H1 (cell line): Measurements from ENCODE around the gene GARNL3. TPM values are rescaled to one million over a fixed set of nuclear protein-coding genes. Genes with fewer than 3 reads are reported as not detected.

ENCODE experiments used
- CTCF ChIA-PET: fragments of 300-600 bp; sonication (Branson Sonifier 250); formaldehyde crosslinking; loops from one replicate; lab custom pipeline; 2021; ENCODE audit not compliant: partially characterized antibody; lab: Charles Lee
- POLR2A ChIA-PET: fragments of 300-600 bp; sonication (Branson Sonifier 250); formaldehyde crosslinking; loops from one replicate; lab custom pipeline; 2021; ENCODE audit warnings: inconsistent platforms; ENCODE audit not compliant: partially characterized antibody; lab: Charles Lee
- DNase-seq, 2 experiments: peaks; one replicate each; pipeline versions ENCODE4 v3.0.0 to v3.0.0-alpha.2; 2010 to 2022; ENCODE audit warnings: low spot score in 2 of 2, low read depth in 1 of 2, mixed read lengths in 1 of 2
- FAIRE-seq: peaks from 2 replicates; lab custom pipeline; 2011; peaks lifted over from hg19 to GRCh38; lab: Jason Lieb, UNC
- H2AFZ ChIP-seq: 2 replicates; pipeline ENCODE4 v1.8.1; 2012; ENCODE audit warnings: low read length, inconsistent platforms
- H2AK5ac ChIP-seq: 2 replicates; pipeline ENCODE4 v1.6.1; 2013; ENCODE audit warnings: low read depth, low read length
- H2BK120ac ChIP-seq: replicated peaks from 2 replicates; pipeline ENCODE3; 2013; ENCODE audit warnings: low read depth, low read length, inconsistent platforms
- H2BK12ac ChIP-seq: 2 replicates; pipeline ENCODE4 v1.6.1; 2013; ENCODE audit warnings: low read depth, low read length
- H2BK15ac ChIP-seq: 2 replicates; pipeline ENCODE4 v1.6.1; 2013; ENCODE audit warnings: low read length
- H2BK20ac ChIP-seq: 2 replicates; pipeline ENCODE4 v1.6.1; 2013; ENCODE audit warnings: low read length
- H2BK5ac ChIP-seq: 2 replicates; pipeline ENCODE4 v1.6.1; 2013; ENCODE audit warnings: low read depth, low read length
- H3K14ac ChIP-seq: 2 replicates; pipeline ENCODE4 v1.6.1; 2013; ENCODE audit warnings: inconsistent platforms; ENCODE audit not compliant: insufficient read length
- H3K18ac ChIP-seq: 2 replicates; pipeline ENCODE4 v1.6.1; 2013; ENCODE audit warnings: low read length; ENCODE audit errors: extremely low read depth
- H3K23ac ChIP-seq: 2 replicates; pipeline ENCODE4 v1.6.1; 2013; ENCODE audit warnings: inconsistent platforms; ENCODE audit not compliant: insufficient read length
- H3K23me2 ChIP-seq: 2 replicates; pipeline ENCODE4 v1.6.1; 2013; ENCODE audit warnings: low read depth, low read length
- H3K27ac ChIP-seq: 2 replicates; pipeline ENCODE4 v1.6.1; 2011; ENCODE audit warnings: low read depth, low read length, inconsistent platforms
- H3K27me3 ChIP-seq, 4 experiments: replicated peaks in 1 of 4; 1 replicate in 1 of 4; 2 replicates in 3 of 4; pipeline versions ENCODE4 v1.6.1 to v1.8.1; 2011 to 2013; ENCODE audit warnings: low read length in 3 of 4, mild to moderate bottlenecking in 3 of 4, inconsistent platforms in 2 of 4, mixed read lengths in 2 of 4, moderate library complexity in 1 of 4; ENCODE audit not compliant: control insufficient read depth in 3 of 4, insufficient read depth in 3 of 4; ENCODE audit errors: extremely low read depth in 1 of 4
- H3K36me3 ChIP-seq, 4 experiments: 2 replicates each; pipeline versions ENCODE4 v1.6.1 to v1.8.1; 2011 to 2013; ENCODE audit warnings: mild to moderate bottlenecking in 4 of 4, low read length in 3 of 4, moderate library complexity in 2 of 4, control low read depth in 1 of 4, inconsistent platforms in 1 of 4; ENCODE audit not compliant: insufficient read depth in 4 of 4, control insufficient read depth in 2 of 4
- H3K4ac ChIP-seq: replicated peaks from 2 replicates; pipeline ENCODE3; 2013; ENCODE audit warnings: low read length, low read depth, mixed read lengths, inconsistent platforms; ENCODE audit not compliant: insufficient read length
- H3K4me1 ChIP-seq, 4 experiments: replicated peaks in 1 of 4; 1 replicate in 1 of 4; 2 replicates in 3 of 4; pipeline versions ENCODE4 v1.6.1 to v1.8.1; 2011 to 2013; ENCODE audit warnings: low read length in 3 of 4, inconsistent platforms in 2 of 4, mixed read lengths in 1 of 4; ENCODE audit not compliant: insufficient read depth in 4 of 4, control insufficient read depth in 3 of 4
- H3K4me2 ChIP-seq, 2 experiments: 2 replicates each; pipeline versions ENCODE4 v1.6.1 to v1.8.1; 2011 to 2013; ENCODE audit warnings: low read depth in 2 of 2, low read length in 2 of 2, control low read depth in 1 of 2, inconsistent platforms in 1 of 2, mild to moderate bottlenecking in 1 of 2; ENCODE audit not compliant: insufficient read depth in 1 of 2
- H3K4me3 ChIP-seq, 4 experiments: fragments of 200-600, 300-600 bp in 1 of 4; sonication (generic), shearing (Covaris generic), sonication (Bioruptor Twin) in 1 of 4; 2 replicates each; pipeline versions ENCODE4 v1.5.1 to v1.8.1; 2011 to 2016; ENCODE audit warnings: low read length in 4 of 4, low read depth in 3 of 4, control low read depth in 2 of 4, inconsistent platforms in 2 of 4, mild to moderate bottlenecking in 2 of 4, mixed read lengths in 1 of 4, moderate library complexity in 1 of 4; ENCODE audit not compliant: insufficient read depth in 2 of 4; ENCODE audit errors: extremely low read depth in 1 of 4
- H3K56ac ChIP-seq: replicated peaks from 2 replicates; pipeline ENCODE3; 2013; ENCODE audit warnings: low read depth, mild to moderate bottlenecking, mixed read lengths, low read length, inconsistent platforms; ENCODE audit not compliant: insufficient read length
- H3K79me1 ChIP-seq: 2 replicates; pipeline ENCODE4 v1.6.1; 2013; ENCODE audit warnings: low read depth, low read length, control low read depth
- H3K79me2 ChIP-seq, 2 experiments: 2 replicates each; pipeline versions ENCODE4 v1.6.1 to v1.8.1; 2012 to 2013; ENCODE audit warnings: low read length in 2 of 2, mild to moderate bottlenecking in 2 of 2, inconsistent platforms in 1 of 2; ENCODE audit not compliant: insufficient read depth in 2 of 2, control insufficient read depth in 1 of 2
- H3K9ac ChIP-seq, 4 experiments: replicated peaks in 1 of 4; 1 replicate in 1 of 4; 2 replicates in 3 of 4; pipeline versions ENCODE4 v1.6.1 to v1.8.1; 2011 to 2013; ENCODE audit warnings: low read depth in 3 of 4, low read length in 3 of 4, control low read depth in 2 of 4, mild to moderate bottlenecking in 2 of 4, moderate library complexity in 2 of 4, inconsistent platforms in 1 of 4; ENCODE audit errors: extremely low read depth in 1 of 4
- H3K9me3 ChIP-seq, 2 experiments: 2 replicates each; pipeline versions ENCODE4 v1.6.1 to v1.8.1; 2012 to 2013; ENCODE audit warnings: mild to moderate bottlenecking in 2 of 2, moderate library complexity in 2 of 2, control low read depth in 1 of 2, inconsistent platforms in 1 of 2, low read depth in 1 of 2, low read length in 1 of 2, mixed read lengths in 1 of 2; ENCODE audit not compliant: insufficient read depth in 2 of 2
- H4K20me1 ChIP-seq, 2 experiments: replicated peaks in 1 of 2; 2 replicates each; pipeline versions ENCODE3 to v1.8.1; 2011 to 2013; ENCODE audit warnings: inconsistent platforms in 2 of 2, low read length in 2 of 2, mild to moderate bottlenecking in 1 of 2; ENCODE audit not compliant: insufficient read depth in 2 of 2, control insufficient read depth in 1 of 2
- H4K5ac ChIP-seq: 2 replicates; pipeline ENCODE4 v1.6.1; 2013; ENCODE audit warnings: low read length, low read depth, mixed read lengths, inconsistent platforms; ENCODE audit not compliant: insufficient read length
- H4K8ac ChIP-seq: 2 replicates; pipeline ENCODE4 v1.8.0; 2013; ENCODE audit warnings: mild to moderate bottlenecking, moderate library complexity, low read length, inconsistent platforms; ENCODE audit not compliant: insufficient read depth; ENCODE audit errors: extremely low read depth
- H4K91ac ChIP-seq: replicated peaks from 2 replicates; pipeline ENCODE3; 2013; ENCODE audit warnings: low read length, mixed read lengths, inconsistent platforms; ENCODE audit not compliant: insufficient read length
- ATF3 ChIP-seq: IDR thresholded peaks from 2 replicates; pipeline ENCODE4 v1.6.1; 2011; ENCODE audit warnings: low read depth, mild to moderate bottlenecking, low read length; ENCODE audit not compliant: insufficient read depth
- BCL11A ChIP-seq, 2 experiments: IDR thresholded peaks; one replicate each; pipeline ENCODE4 v1.6.1; 2011; ENCODE audit warnings: low read depth in 2 of 2, low read length in 2 of 2, mild to moderate bottlenecking in 2 of 2
- BRCA1 ChIP-seq: IDR thresholded peaks from 2 replicates; pipeline ENCODE4 v1.6.1; 2012; ENCODE audit warnings: low read depth, low read length, improper control_type of control experiment
- PHF8 ChIP-seq: fragments of 200-600 bp; sonication (generic); conservative IDR thresholded peaks from 2 replicates; pipeline ENCODE4 v1.7.1; 2012; ENCODE audit warnings: low read depth, mild to moderate bottlenecking, inconsistent platforms, low read length, moderate library complexity
- POU5F1 ChIP-seq: IDR thresholded peaks from 2 replicates; pipeline ENCODE4 v1.6.1; 2011; ENCODE audit warnings: low read depth, mild to moderate bottlenecking, low read length, moderate library complexity
- SAP30 ChIP-seq: fragments of 300-600 bp; sonication (generic); IDR thresholded peaks from 2 replicates; pipeline ENCODE4 v1.7.1; 2012; ENCODE audit warnings: low read length, moderate library complexity, mild to moderate bottlenecking, inconsistent platforms; ENCODE audit not compliant: insufficient read depth, insufficient replicate concordance
- SIN3A ChIP-seq, 2 experiments: IDR thresholded peaks in 1 of 2; conservative IDR thresholded peaks in 1 of 2; 2 replicates each; pipeline ENCODE4 v1.6.1; 2011 to 2012; ENCODE audit warnings: low read length in 2 of 2, improper control_type of control experiment in 1 of 2, low read depth in 1 of 2, mild to moderate bottlenecking in 1 of 2
- TCF12 ChIP-seq: IDR thresholded peaks from 2 replicates; pipeline ENCODE4 v1.6.1; 2011; ENCODE audit warnings: low read depth, mild to moderate bottlenecking, low read length
- YY1 ChIP-seq: IDR thresholded peaks from 2 replicates; pipeline ENCODE4 v1.6.1; 2011; ENCODE audit warnings: low read depth, mild to moderate bottlenecking, low read length
- WGBS, 2 experiments: shearing (Covaris generic) in 1 of 2; methylation state at CpG; one replicate each; pipeline versions ENCODE4 v1.1.6 to v1.1.7; 2013 to 2015; ENCODE audit warnings: low lambda C conversion rate in 2 of 2, mixed read lengths in 2 of 2, inconsistent platforms in 1 of 2, low coverage in 1 of 2, missing lambda C conversion rate in 1 of 2; ENCODE audit not compliant: insufficient replicate concordance in 2 of 2, insufficient coverage in 1 of 2, insufficient read length in 1 of 2; ENCODE audit errors: extremely low coverage in 1 of 2, missing lambda C conversion rate in 1 of 2; 5-methylcytosine and 5-hydroxymethylcytosine counted together
- polyA plus RNA-seq, 7 experiments: library from polyadenylated mRNA; depleted of rRNA in 3 of 7; stranded (reverse) in 5 of 7; unstranded in 2 of 7; fragments of >200 nt in 5 of 7; fragments of 200-250 nt in 2 of 7; gene quantifications; 1 replicate in 5 of 7; 2 replicates in 1 of 7; 4 replicates in 1 of 7; pipeline versions ENCODE4 v1.2.1 to v1.2.3, GENCODE V29; 2011 to 2013; ENCODE audit warnings: missing spikeins in 2 of 7, mixed read lengths in 2 of 7
- total RNA-seq: library from RNA; stranded (reverse); fragmentation: NEBNext Ultra II Directional; extraction: Animal tissue kit (Norgen Biotek cat#: 25700); gene quantifications from 2 replicates; pipeline ENCODE4 v1.2.1, GENCODE V29; 2021

Gene GARNL3
- total and polyA plus RNA-seq, 2 of the 8 experiments (the other 6 are each of a cell fraction or from before 2014, with no cell fraction given): 6.5 to 18.3 TPM

GRCh38 chr9:127390563-127390962 lies 126.0 kb downstream of the GARNL3 start:
- Histone ChIP-seq H3K18ac (no peak overlapping the region), H2AFZ (no peak overlapping the region), H3K79me2 (no peaks in the 10 kb centered on the region)
- TF ChIP-seq BCL11A (IDR thresholded peaks at IDR 0.05; ENCODE audit: low read depth in 2 of 2, low read length in 2 of 2) (no peak), PHF8 (no peak), ATF3 (no peak), POU5F1 (no peak), BRCA1 (no peak), SAP30 (no peak), TCF12 (no peak), YY1 (no peak), SIN3A (conservative IDR thresholded peaks at IDR 0.05 in 1 of 2, IDR thresholded peaks at IDR 0.05 in 1 of 2; ENCODE audit: low read depth in 1 of 2, low read length in 2 of 2) (no peak)
- TF ChIP-seq, all 59 proteins: peak for 0
- no peaks in the 10 kb centered on the region for H3K9me3 ChIP-seq
- FAIRE-seq (no peak), DNase-seq (no peak)
- no peak overlapping the region for H2BK15ac ChIP-seq
- no peaks in the 10 kb centered on the region for H3K36me3 ChIP-seq
- 97% methylated on average over 5 of the region's 5 CpGs; no CpG with 5 or more reads in 1 of the 2 experiments for WGBS, 2 experiments
- no peak overlapping the region for H2BK5ac ChIP-seq
- no peak overlapping the region for H2AK5ac ChIP-seq
- no peak overlapping the region for H2BK20ac ChIP-seq
- H3K79me1 ChIP-seq: no peaks in the 10 kb centered on the region
- no peak overlapping the region for H4K8ac ChIP-seq
- H3K56ac ChIP-seq: no peak overlapping the region
- CTCF ChIA-PET: interaction anchor here (0.6 kb wide), 1 partner anchor 34 kb away, joined by 3 read pairs; no protein-coding TSS in a partner anchor
- H3K27me3 ChIP-seq: peaks cover 0 to 3% (median 0%) of the 10 kb centered on the region in 4 experiments; a peak in 3 of 7 replicates
- H4K91ac ChIP-seq: no peak overlapping the region
- H3K4ac ChIP-seq: no peak overlapping the region
- no peaks in the 10 kb centered on the region; the same call in 1 of the 2 replicates for H3K23me2 ChIP-seq
- no peak overlapping the region for H3K4me3 ChIP-seq
- no peak overlapping the region for H3K23ac ChIP-seq
- H3K9ac ChIP-seq: no peak overlapping the region
- no peaks in the 10 kb centered on the region for H4K20me1 ChIP-seq
- no peak overlapping the region for H3K14ac ChIP-seq
- POLR2A ChIA-PET: no interaction called here
- no peak overlapping the region for H4K5ac ChIP-seq
- H2BK120ac ChIP-seq: no peak overlapping the region
- H3K27ac ChIP-seq: no peak overlapping the region
- peaks cover 0 to 3% (median 0%) of the 10 kb centered on the region in 4 experiments; a peak in 3 of 7 replicates for H3K4me1 ChIP-seq
- H2BK12ac ChIP-seq: no peak overlapping the region
- H3K4me2 ChIP-seq: no peak overlapping the region
